RWPE2 (cell line): ENCODE data around the gene VPS35L.

Source experiments
- ATAC-seq: fragments of 200-7000 bp; cut with Tn5 transposase; 3 replicates; pipeline ENCODE4 v1.9.1; 2021; ENCODE audit warnings: low read depth
- DNase-seq: peaks from one replicate; pipeline ENCODE4 v3.0.0-alpha.2; 2020; ENCODE audit warnings: low spot score
- H3K27ac ChIP-seq: fragments of 450-650 bp; 2 replicates; pipeline ENCODE4 v1.5.1; 2017; ENCODE audit warnings: mild to moderate bottlenecking; ENCODE audit not compliant: poor library complexity, severe bottlenecking
- H3K27me3 ChIP-seq: fragments of 250-450 bp; sonication (Bioruptor Pico); 2 replicates; pipeline ENCODE4 v1.5.1; 2021; ENCODE audit warnings: mild to moderate bottlenecking, moderate library complexity; ENCODE audit not compliant: insufficient read depth, poor library complexity, severe bottlenecking
- H3K36me3 ChIP-seq: fragments of 250-450 bp; sonication (Bioruptor Pico); 2 replicates; pipeline ENCODE4 v1.5.1; 2020; ENCODE audit warnings: low read depth, mild to moderate bottlenecking, moderate library complexity
- H3K4me1 ChIP-seq: fragments of 250-450 bp; sonication (Bioruptor Pico); 2 replicates; pipeline ENCODE4 v1.5.1; 2021; ENCODE audit warnings: mild to moderate bottlenecking, moderate library complexity; ENCODE audit not compliant: insufficient read depth, poor library complexity, severe bottlenecking
- H3K4me3 ChIP-seq: fragments of 250-450 bp; sonication (Bioruptor Pico); 2 replicates; pipeline ENCODE4 v1.5.1; 2021; ENCODE audit warnings: mild to moderate bottlenecking, moderate library complexity; ENCODE audit not compliant: severe bottlenecking
- H3K9me3 ChIP-seq: fragments of 250-450 bp; sonication (Bioruptor Pico); 2 replicates; pipeline ENCODE4 v1.5.1; 2021; ENCODE audit warnings: mild to moderate bottlenecking, moderate library complexity; ENCODE audit not compliant: severe bottlenecking
- TF ChIP-seq, protein P1 (sequence below): fragments of 450-650 bp; IDR thresholded peaks from one replicate; pipeline ENCODE4 v1.5.1; 2017; ENCODE audit warnings: mild to moderate bottlenecking, moderate library complexity; ENCODE audit not compliant: poor library complexity, severe bottlenecking

Gene VPS35L

DNA sequence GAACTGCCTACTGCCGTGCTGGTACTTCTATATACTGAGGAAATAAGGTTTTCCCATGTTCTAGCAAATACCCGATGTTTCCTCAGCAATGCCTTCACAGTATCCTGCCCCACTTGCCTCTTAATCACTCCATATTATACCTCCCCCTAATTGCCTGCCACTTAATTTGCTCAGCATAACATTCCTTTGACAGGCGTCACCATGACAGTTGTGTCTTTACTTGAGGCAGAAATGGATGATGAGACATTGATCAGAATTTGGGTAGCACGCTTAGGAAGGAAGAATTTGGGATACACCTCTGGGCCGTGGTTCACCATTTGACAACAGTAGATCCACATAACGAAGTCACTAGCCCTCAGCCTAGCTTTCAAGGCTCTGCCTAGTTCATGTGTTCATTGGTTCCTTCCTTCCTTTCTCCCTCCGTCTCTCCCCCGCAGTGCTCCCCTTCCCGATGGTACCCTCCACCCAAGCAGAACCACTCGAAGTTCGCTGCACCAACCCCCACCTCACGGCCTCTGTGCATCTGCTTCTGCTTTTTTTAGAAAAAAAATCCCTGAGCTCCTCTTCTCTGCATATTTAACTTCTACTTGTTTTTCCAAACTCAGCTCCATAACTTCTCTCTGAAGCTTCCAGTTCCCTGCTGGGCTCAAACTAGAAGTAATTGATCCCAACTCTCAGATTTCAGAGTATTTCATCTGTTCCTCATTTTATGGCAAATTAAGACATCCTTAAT, 182.0 kb downstream of the VPS35L start:
- TF ChIP-seq, protein P1, sequence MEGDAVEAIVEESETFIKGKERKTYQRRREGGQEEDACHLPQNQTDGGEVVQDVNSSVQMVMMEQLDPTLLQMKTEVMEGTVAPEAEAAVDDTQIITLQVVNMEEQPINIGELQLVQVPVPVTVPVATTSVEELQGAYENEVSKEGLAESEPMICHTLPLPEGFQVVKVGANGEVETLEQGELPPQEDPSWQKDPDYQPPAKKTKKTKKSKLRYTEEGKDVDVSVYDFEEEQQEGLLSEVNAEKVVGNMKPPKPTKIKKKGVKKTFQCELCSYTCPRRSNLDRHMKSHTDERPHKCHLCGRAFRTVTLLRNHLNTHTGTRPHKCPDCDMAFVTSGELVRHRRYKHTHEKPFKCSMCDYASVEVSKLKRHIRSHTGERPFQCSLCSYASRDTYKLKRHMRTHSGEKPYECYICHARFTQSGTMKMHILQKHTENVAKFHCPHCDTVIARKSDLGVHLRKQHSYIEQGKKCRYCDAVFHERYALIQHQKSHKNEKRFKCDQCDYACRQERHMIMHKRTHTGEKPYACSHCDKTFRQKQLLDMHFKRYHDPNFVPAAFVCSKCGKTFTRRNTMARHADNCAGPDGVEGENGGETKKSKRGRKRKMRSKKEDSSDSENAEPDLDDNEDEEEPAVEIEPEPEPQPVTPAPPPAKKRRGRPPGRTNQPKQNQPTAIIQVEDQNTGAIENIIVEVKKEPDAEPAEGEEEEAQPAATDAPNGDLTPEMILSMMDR: no peak
- Histone ChIP-seq H3K36me3 (0 out of 2 replicates have a peak, but pooled peaks cover 6% of the 10 kb centered on the region), H3K9me3 (no peaks in the 10 kb centered on the region), H3K4me3 (no peak overlapping the region), H3K27me3 (no peaks in the 10 kb centered on the region), H3K4me1 (no peaks in the 10 kb centered on the region), H3K27ac (no peak overlapping the region)
- no peak for DNase-seq
- no peak for ATAC-seq

DNA sequence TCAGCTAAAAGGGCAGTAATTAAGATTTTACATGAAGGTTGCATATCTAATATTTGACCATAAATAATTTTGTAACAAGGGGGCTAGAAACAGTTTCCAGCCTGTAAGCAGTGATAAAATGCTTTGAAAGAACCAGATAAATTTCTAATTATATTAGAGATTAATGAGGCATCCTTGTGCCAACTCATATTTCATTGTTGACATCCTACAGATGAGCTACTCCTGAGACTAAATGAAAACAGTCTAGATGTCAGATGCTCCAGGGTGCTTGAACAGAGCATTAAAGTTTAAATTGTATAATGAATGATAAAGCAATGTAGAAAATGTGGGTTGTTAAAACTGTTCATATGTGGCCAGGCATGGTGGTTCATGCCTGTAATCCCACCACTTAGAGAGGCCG, 185.9 kb downstream of the VPS35L start:
- DNase-seq: no peak
- Histone ChIP-seq H3K9me3 (no peaks in the 10 kb centered on the region), H3K27me3 (no peaks in the 10 kb centered on the region), H3K36me3 (0 out of 2 replicates have a peak, but pooled peaks cover 6% of the 10 kb centered on the region), H3K4me3 (no peak overlapping the region), H3K27ac (no peak overlapping the region), H3K4me1 (no peaks in the 10 kb centered on the region)
- ATAC-seq: no peak
- TF ChIP-seq, protein P1: no peak

DNA sequence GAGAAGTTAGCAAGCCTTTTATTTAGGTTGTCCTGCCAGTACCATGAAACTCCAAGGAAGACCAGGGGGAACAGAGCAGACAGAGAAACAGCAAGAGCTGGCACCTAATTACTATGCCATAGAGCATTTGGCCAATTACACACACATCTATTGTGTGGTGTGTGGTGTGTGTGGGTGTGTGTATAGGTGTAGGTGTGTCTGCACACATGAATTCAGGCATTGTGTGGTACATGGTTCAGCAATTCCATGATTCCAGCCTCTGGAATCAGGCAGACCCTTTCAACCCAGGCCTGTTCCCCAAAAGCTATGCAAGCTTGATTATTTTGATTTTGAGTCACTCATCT, 188.3 kb downstream of the VPS35L start:
- H3K9me3 ChIP-seq: no peaks in the 10 kb centered on the region
- ATAC-seq (no peak), DNase-seq (no peak)
- no peaks in the 10 kb centered on the region for H3K36me3 ChIP-seq
- peaks cover 7% of the 10 kb centered on the region for H3K4me1 ChIP-seq
- H3K27ac ChIP-seq: no peak overlapping the region
- no peak overlapping the region for H3K4me3 ChIP-seq
- TF ChIP-seq, protein P1: no peak
- no peaks in the 10 kb centered on the region for H3K27me3 ChIP-seq

DNA sequence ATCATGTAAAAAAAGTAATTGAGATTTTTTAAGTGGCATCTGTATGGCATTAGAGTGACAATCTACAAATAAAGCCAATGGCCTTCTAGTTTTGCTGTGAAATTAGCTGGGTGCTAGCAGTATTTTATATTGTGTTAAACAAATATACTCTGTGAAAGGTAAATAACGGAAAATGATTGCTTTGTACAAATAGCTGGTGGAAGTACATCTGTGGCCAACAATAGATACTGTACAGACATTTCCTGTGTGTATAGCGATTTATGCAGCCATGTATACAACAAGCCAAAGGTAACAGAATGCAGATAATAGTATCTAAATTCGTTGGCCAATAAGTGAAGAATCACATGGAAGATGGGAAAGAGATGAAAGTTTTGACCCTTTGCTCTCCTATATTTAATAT, 189.2 kb downstream of the VPS35L start:
- TF ChIP-seq, protein P1: no peak
- DNase-seq (no peak), ATAC-seq (no peak)
- Histone ChIP-seq H3K4me1 (peaks cover 11% of the 10 kb centered on the region), H3K27ac (no peak overlapping the region), H3K36me3 (no peaks in the 10 kb centered on the region), H3K27me3 (no peaks in the 10 kb centered on the region), H3K4me3 (no peak overlapping the region), H3K9me3 (no peaks in the 10 kb centered on the region)

DNA sequence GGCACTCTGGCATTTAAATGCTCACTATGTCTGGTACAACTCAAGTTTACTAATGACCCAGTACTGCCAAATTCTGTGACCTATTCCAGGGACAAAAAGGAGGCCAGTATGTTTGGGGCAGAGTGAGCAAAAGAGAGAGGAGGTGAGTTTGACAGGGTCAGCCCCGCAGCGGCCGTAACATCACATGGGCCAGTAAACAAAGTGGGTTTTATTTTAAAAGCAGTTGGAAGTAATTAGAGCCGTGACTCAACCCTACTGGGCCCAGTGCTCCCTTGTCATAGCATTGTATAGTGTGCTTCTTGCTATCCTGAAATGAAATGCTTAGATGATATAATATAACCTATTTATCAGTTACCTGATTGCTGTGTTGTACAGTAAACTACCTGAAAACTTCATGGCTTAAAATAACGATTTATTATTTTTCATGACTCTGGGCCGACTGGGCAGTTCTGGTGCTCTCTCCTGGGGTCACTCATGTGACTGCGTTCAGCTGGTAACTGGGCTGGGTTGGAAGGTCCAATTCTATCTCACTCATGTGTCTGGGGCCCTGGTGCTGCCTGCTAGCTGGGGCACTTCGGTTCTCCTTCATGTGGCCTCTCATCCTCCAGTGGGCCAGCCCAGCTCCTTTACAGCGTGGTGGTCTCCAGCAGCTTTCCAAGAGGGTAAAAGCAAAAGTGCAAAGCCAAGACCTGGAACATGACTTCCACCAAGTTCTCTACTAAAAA, 189.9 kb downstream of the VPS35L start:
- Histone ChIP-seq H3K4me3 (no peak overlapping the region), H3K9me3 (no peaks in the 10 kb centered on the region), H3K36me3 (no peaks in the 10 kb centered on the region), H3K27me3 (no peaks in the 10 kb centered on the region), H3K27ac (no peak overlapping the region), H3K4me1 (peaks cover 11% of the 10 kb centered on the region)
- TF ChIP-seq, protein P1: no peak
- no peak for DNase-seq
- ATAC-seq: no peak
